HepG2 (cell line): ENCODE results near the gene CYP2A7. TPM values are rescaled to one million over a fixed set of nuclear protein-coding genes. Genes with fewer than 3 reads are reported as not detected.
A peak's percentile ranks its signal among the peaks of the same experiment; 100 is the strongest.

ENCODE experiments used
- BHLHE40 ChIP-seq: IDR thresholded peaks from 2 replicates; pipeline ENCODE4 v1.6.1; 2011; ENCODE audit warnings: low read length, improper control_type of control experiment
- FOXJ3 ChIP-seq: sonication (generic); formaldehyde crosslinking; IDR thresholded peaks from 2 replicates; pipeline ENCODE4 v1.4.0; 2020; ENCODE audit warnings: missing genetic modification reagents, mild to moderate bottlenecking, borderline replicate concordance
- FOXK1 ChIP-seq: sonication (generic); formaldehyde crosslinking; IDR thresholded peaks from 2 replicates; pipeline ENCODE4 v1.4.0; 2020; ENCODE audit warnings: low read depth, missing genetic modification reagents, borderline replicate concordance
- KAT8 ChIP-seq: IDR thresholded peaks from 2 replicates; pipeline ENCODE4 v1.6.1; 2016; ENCODE audit warnings: missing genetic modification reagents, missing compliant biosample characterization
- ZNF12 ChIP-seq: sonication (generic); formaldehyde crosslinking; IDR thresholded peaks from 2 replicates; pipeline ENCODE4 v1.5.0; 2020; ENCODE audit warnings: missing genetic modification reagents
- ZNF263 ChIP-seq: sonication (generic); formaldehyde crosslinking; IDR thresholded peaks from 2 replicates; pipeline ENCODE4 v1.4.0; 2020; ENCODE audit warnings: missing genetic modification reagents
- ZNF546 ChIP-seq: sonication (generic); formaldehyde crosslinking; conservative IDR thresholded peaks from 2 replicates; pipeline ENCODE4 v1.8.1; 2023; ENCODE audit warnings: mild to moderate bottlenecking, missing genetic modification reagents
- ZNF557 ChIP-seq: sonication (generic); formaldehyde crosslinking; IDR thresholded peaks from 2 replicates; pipeline ENCODE4 v1.4.0; 2020; ENCODE audit warnings: missing genetic modification reagents
- ZNF7 ChIP-seq: IDR thresholded peaks from 2 replicates; pipeline ENCODE4 v1.6.1; 2016; ENCODE audit warnings: missing biosample characterization, missing genetic modification reagents
- ZNF749 ChIP-seq: sonication (generic); formaldehyde crosslinking; IDR thresholded peaks from 2 replicates; pipeline ENCODE4 v1.8.0; 2022; ENCODE audit warnings: mild to moderate bottlenecking, missing genetic modification reagents, moderate library complexity, borderline replicate concordance
- ZNF878 ChIP-seq: sonication (generic); formaldehyde crosslinking; IDR thresholded peaks from 2 replicates; pipeline ENCODE4 v1.8.1; 2023; ENCODE audit warnings: mild to moderate bottlenecking, missing genetic modification reagents, moderate library complexity
- polyA plus RNA-seq, 8 experiments: library from polyadenylated mRNA; depleted of rRNA in 3 of 8; stranded (reverse) in 7 of 8; unstranded in 1 of 8; fragments of >200 nt; fragmentation: Illumina TruSeq in 4 of 8; extraction: Trizol in 4 of 8; gene quantifications; 2 replicates each; pipeline versions ENCODE4 v1.2.1 to v1.2.3, GENCODE V29; 2011 to 2016; ENCODE audit warnings: low read depth in 4 of 8, missing spikeins in 1 of 8, mixed read lengths in 1 of 8; ENCODE audit not compliant: insufficient read depth in 1 of 8
- total RNA-seq, 5 experiments: library from RNA; depleted of rRNA; stranded (reverse); fragments of >200 nt; fragmentation: Illumina TruSeq; extraction: Trizol; gene quantifications; 2 replicates each; pipeline ENCODE4 v1.2.3, GENCODE V29; 2016; ENCODE audit warnings: low read depth in 1 of 5
- TF ChIP-seq, protein P1 (sequence below): sonication (generic); formaldehyde crosslinking; IDR thresholded peaks from 2 replicates; pipeline ENCODE4 v1.4.0; 2020; ENCODE audit warnings: missing genetic modification reagents
- TF ChIP-seq, protein P2 (sequence below): IDR thresholded peaks from 2 replicates; pipeline ENCODE4 v1.6.1; 2016
- TF ChIP-seq, protein P3 (sequence below): sonication (generic); formaldehyde crosslinking; IDR thresholded peaks from 2 replicates; pipeline ENCODE4 v1.5.0; 2020; ENCODE audit warnings: mild to moderate bottlenecking, missing genetic modification reagents, borderline replicate concordance
- TF ChIP-seq, protein P4 (sequence below): sonication (generic); formaldehyde crosslinking; IDR thresholded peaks from 2 replicates; pipeline ENCODE4 v1.8.0; 2022; ENCODE audit warnings: missing genetic modification reagents, mild to moderate bottlenecking, borderline replicate concordance
- TF ChIP-seq, protein P5 (sequence below): sonication (generic); formaldehyde crosslinking; IDR thresholded peaks from 2 replicates; pipeline ENCODE4 v1.4.0; 2020; ENCODE audit warnings: mild to moderate bottlenecking, missing genetic modification reagents

CYP2A7 gene
- total and polyA plus RNA-seq, 2 of the 13 experiments (the other 11 are each of a cell fraction or from before 2014, with no cell fraction given) = not detected

DNA sequence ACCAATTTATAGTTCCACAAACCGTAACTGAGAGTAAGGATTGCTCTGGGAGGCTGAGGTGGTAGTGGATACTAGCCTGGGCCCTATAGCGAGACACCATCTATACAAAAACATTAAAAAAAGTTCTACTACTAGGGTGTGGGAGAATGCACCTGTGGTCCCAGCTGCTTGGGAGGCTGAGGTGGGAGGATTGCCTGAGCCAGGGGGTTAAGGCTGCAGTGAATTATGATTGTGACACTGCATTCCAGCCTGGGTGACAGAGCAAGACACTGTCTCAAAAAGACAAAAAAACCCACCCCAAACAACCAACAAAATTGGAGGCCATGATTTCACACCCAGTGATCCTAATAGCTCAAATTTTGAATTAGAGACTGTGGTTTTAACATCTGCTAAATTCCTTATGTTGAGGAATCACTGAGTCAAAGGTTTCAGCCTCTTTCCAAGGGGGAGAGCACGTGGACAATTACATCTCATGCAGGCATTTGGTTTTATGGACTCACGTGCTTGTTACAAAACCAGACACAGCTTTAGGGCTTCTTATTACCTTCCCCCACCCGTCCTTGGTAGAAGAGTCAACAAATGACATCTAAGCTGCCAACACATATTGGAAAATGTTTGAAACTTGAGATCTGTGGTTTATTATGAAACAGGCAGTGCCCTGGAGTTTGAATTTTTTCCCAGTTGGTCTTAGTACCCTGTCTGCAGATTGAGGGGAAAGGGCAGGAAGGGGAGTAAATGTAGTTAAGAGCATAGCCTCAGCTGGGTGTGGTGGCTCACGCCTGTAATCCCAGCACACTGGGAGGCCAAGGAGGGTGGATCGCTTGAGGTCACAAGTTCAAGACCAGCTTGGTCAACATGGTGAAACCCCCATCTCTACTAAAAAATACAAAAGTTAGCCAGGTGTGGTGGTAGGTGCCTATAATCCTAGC, 50.3 kb downstream of the CYP2A7 start (continued):
- TF ChIP-seq FOXK1 (peak; percentile 87; the same call in 1 of the 2 replicates), KAT8 (CRISPR knock-in tag) (peak; percentile 51; the same call in 1 of the 2 replicates), ZNF878 (CRISPR knock-in tag) (peak; percentile 73; the same call in 1 of the 2 replicates), ZNF7 (CRISPR knock-in tag) (peak; percentile 43; the same call in 1 of the 2 replicates), ZNF557 (CRISPR knock-in tag) (peak; percentile 65; the same call in 1 of the 2 replicates), ZNF12 (CRISPR knock-in tag) (peak; percentile 83; the same call in 1 of the 2 replicates), FOXJ3 (CRISPR knock-in tag) (peak; percentile 90), ZNF749 (CRISPR knock-in tag) (peak; percentile 82; the same call in 1 of the 2 replicates), BHLHE40 (peak; percentile 98), ZNF546 (no peak), ZNF263 (CRISPR knock-in tag) (0 out of 2 replicates have a peak, but pooled peaks have one; percentile 26)
- TF ChIP-seq, protein P1, sequence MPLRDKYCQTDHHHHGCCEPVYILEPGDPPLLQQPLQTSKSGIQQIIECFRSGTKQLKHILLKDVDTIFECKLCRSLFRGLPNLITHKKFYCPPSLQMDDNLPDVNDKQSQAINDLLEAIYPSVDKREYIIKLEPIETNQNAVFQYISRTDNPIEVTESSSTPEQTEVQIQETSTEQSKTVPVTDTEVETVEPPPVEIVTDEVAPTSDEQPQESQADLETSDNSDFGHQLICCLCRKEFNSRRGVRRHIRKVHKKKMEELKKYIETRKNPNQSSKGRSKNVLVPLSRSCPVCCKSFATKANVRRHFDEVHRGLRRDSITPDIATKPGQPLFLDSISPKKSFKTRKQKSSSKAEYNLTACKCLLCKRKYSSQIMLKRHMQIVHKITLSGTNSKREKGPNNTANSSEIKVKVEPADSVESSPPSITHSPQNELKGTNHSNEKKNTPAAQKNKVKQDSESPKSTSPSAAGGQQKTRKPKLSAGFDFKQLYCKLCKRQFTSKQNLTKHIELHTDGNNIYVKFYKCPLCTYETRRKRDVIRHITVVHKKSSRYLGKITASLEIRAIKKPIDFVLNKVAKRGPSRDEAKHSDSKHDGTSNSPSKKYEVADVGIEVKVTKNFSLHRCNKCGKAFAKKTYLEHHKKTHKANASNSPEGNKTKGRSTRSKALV (CRISPR knock-in tag) = no peak
- TF ChIP-seq, protein P2, sequence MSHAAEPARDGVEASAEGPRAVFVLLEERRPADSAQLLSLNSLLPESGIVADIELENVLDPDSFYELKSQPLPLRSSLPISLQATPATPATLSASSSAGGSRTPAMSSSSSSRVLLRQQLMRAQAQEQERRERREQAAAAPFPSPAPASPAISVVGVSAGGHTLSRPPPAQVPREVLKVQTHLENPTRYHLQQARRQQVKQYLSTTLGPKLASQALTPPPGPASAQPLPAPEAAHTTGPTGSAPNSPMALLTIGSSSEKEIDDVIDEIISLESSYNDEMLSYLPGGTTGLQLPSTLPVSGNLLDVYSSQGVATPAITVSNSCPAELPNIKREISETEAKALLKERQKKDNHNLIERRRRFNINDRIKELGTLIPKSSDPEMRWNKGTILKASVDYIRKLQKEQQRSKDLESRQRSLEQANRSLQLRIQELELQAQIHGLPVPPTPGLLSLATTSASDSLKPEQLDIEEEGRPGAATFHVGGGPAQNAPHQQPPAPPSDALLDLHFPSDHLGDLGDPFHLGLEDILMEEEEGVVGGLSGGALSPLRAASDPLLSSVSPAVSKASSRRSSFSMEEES = peak; percentile 97
- TF ChIP-seq, protein P3, sequence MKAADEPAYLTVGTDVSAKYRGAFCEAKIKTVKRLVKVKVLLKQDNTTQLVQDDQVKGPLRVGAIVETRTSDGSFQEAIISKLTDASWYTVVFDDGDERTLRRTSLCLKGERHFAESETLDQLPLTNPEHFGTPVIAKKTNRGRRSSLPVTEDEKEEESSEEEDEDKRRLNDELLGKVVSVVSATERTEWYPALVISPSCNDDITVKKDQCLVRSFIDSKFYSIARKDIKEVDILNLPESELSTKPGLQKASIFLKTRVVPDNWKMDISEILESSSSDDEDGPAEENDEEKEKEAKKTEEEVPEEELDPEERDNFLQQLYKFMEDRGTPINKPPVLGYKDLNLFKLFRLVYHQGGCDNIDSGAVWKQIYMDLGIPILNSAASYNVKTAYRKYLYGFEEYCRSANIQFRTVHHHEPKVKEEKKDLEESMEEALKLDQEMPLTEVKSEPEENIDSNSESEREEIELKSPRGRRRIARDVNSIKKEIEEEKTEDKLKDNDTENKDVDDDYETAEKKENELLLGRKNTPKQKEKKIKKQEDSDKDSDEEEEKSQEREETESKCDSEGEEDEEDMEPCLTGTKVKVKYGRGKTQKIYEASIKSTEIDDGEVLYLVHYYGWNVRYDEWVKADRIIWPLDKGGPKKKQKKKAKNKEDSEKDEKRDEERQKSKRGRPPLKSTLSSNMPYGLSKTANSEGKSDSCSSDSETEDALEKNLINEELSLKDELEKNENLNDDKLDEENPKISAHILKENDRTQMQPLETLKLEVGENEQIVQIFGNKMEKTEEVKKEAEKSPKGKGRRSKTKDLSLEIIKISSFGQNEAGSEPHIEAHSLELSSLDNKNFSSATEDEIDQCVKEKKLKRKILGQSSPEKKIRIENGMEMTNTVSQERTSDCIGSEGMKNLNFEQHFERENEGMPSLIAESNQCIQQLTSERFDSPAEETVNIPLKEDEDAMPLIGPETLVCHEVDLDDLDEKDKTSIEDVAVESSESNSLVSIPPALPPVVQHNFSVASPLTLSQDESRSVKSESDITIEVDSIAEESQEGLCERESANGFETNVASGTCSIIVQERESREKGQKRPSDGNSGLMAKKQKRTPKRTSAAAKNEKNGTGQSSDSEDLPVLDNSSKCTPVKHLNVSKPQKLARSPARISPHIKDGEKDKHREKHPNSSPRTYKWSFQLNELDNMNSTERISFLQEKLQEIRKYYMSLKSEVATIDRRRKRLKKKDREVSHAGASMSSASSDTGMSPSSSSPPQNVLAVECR (CRISPR knock-in tag) = peak; percentile 61; the same call in 1 of the 2 replicates
- TF ChIP-seq, protein P4, sequence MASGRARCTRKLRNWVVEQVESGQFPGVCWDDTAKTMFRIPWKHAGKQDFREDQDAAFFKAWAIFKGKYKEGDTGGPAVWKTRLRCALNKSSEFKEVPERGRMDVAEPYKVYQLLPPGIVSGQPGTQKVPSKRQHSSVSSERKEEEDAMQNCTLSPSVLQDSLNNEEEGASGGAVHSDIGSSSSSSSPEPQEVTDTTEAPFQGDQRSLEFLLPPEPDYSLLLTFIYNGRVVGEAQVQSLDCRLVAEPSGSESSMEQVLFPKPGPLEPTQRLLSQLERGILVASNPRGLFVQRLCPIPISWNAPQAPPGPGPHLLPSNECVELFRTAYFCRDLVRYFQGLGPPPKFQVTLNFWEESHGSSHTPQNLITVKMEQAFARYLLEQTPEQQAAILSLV (CRISPR knock-in tag) = no peak
- TF ChIP-seq, protein P5, sequence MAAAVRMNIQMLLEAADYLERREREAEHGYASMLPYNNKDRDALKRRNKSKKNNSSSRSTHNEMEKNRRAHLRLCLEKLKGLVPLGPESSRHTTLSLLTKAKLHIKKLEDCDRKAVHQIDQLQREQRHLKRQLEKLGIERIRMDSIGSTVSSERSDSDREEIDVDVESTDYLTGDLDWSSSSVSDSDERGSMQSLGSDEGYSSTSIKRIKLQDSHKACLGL (CRISPR knock-in tag) = no peak
